ENCODE measurements around the gene OR56A5. TPM values are rescaled to one million over a fixed set of nuclear protein-coding genes. Genes with fewer than 3 reads are reported as not detected.

OR56A5 gene
- total RNA-seq, 1 donor: not detected

DNA sequence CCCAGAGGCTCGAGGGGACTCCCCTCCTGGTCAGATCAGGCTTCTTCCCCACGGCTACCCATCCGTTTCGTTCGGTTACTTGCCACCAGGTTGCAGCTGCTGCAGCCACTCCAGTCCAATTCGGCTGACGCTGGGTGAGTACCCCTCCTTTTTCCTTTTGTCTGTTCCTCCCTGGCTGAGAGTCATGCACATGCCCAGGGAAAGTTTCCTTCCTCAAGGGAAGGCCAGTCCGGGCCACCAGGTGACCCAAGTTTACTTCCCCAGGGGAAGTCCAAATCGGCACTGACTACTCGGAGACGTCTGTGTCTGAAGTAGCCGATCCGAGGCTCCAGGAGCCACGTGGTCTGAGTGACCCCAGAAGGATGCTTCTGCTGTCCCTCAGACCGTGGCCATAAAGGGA is 39.5 kb downstream of the OR56A5 start:
- DNase-seq (ENCODE audit: low read depth): no peak
- TF ChIP-seq, protein P1, sequence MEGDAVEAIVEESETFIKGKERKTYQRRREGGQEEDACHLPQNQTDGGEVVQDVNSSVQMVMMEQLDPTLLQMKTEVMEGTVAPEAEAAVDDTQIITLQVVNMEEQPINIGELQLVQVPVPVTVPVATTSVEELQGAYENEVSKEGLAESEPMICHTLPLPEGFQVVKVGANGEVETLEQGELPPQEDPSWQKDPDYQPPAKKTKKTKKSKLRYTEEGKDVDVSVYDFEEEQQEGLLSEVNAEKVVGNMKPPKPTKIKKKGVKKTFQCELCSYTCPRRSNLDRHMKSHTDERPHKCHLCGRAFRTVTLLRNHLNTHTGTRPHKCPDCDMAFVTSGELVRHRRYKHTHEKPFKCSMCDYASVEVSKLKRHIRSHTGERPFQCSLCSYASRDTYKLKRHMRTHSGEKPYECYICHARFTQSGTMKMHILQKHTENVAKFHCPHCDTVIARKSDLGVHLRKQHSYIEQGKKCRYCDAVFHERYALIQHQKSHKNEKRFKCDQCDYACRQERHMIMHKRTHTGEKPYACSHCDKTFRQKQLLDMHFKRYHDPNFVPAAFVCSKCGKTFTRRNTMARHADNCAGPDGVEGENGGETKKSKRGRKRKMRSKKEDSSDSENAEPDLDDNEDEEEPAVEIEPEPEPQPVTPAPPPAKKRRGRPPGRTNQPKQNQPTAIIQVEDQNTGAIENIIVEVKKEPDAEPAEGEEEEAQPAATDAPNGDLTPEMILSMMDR (IDR thresholded peaks at IDR 0.05; ENCODE audit: insufficient read depth, low read length): no peak

DNA sequence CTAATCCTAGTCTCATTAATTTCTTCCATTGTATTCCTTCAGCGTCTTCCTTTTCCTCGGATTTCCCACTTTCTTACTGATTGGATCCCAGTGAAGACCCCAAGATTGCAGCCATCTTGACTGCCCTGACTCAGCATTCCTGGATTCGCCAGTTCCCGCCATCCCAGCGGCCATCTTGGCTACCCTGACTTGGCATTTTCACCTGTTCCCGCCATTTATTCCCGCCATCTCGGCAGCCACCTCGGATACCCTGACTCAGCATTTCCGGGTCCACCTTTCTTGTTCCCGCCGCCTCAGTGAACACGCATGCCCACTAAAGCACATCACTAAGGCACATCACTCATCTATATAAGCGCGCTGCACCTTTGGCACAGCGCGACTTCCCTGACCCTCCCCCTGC is 40.0 kb downstream of the OR56A5 start:
- TF ChIP-seq, protein P1 (IDR thresholded peaks at IDR 0.05; ENCODE audit: insufficient read depth, low read length): no peak
- no peak overlapping the region for H3K4me3 ChIP-seq (ENCODE audit: low read depth, low read length)
- no peak for DNase-seq (ENCODE audit: low read depth)

More for the DNA sequence above, 39.5 kb downstream of the OR56A5 start:
- H3K4me3 ChIP-seq (ENCODE audit: low read depth, low read length): no peak overlapping the region

DNA sequence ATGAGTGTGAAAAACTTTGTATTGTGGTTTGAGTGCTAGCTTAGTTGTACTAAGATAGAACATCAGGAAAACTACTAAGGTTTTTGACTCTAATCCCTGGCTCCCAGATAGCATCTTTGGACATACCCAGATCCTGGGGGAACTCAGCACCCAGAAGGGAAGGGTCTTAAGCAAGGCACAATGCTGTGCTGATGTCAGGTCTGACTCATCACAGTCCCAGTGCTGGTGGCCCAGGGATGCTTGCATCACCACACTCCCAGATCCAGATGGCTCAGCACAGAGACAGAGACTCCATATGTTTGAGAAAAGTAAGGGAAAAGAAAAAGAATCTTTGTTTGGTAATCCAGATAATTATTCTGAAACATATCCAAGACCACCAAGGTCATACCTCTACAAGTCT is 44.5 kb downstream of the OR56A5 start:
- DNase-seq (ENCODE audit: low read depth): no peak
- no peak overlapping the region for H3K4me3 ChIP-seq (ENCODE audit: low read depth, low read length)
- TF ChIP-seq, protein P1 (IDR thresholded peaks at IDR 0.05; ENCODE audit: insufficient read depth, low read length): no peak

DNA sequence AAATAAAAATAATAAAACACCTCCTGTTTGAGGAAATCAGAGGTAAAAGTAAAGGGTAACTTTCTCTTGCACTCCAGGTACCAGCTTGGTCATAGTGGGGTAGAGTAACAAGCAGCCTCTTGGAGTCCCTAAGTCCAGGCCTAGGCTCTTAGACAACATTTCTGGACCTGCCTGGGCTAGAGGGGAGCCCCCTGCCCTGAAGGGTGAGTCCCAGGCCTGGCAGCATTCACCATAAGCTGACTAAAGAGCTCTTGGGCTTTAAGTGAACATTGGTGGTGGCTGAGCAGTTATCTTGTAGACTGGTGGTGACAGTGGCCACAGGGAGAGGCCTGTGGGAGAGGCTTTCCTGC is 44.9 kb downstream of the OR56A5 start:
- no peak overlapping the region for H3K4me3 ChIP-seq (ENCODE audit: low read depth, low read length)
- no peak for DNase-seq (ENCODE audit: low read depth)
- TF ChIP-seq, protein P1 (IDR thresholded peaks at IDR 0.05; ENCODE audit: insufficient read depth, low read length): no peak

DNA sequence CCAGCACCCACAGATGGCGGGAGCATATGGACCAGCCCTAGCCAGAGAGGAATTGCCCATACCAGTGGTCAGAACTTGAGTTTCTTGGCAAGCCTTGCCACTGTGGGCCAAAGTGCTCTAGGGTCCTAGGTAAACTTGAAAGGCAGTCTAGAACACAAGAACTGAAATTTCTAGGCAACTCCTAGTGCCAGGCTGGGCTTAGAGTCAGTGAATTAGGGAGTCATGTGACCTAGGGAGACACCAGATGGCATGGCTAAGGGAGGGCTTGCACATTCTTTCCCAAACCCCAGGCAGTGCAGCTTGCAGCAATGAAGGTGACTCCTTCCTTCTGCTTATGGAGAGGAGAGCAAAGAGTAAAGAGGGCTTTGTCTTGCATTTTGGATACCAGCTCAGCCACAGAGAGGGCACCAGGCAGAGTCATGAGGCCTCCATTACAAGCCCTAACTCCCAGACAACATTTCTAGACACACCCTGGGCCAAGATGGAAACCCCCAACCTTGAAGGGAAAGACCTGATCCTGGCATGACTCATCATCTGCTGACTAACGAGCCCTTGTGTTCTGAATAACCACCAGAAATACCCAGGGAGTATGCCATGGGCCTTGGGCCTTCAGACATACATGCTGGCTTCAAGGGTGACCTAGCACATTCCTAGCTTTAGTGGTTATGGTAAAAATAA is 45.4 kb downstream of the OR56A5 start:
- no peak overlapping the region for H3K4me3 ChIP-seq (ENCODE audit: low read depth, low read length)
- no peak for DNase-seq (ENCODE audit: low read depth)
- TF ChIP-seq, protein P1 (IDR thresholded peaks at IDR 0.05; ENCODE audit: insufficient read depth, low read length): no peak

Small RNAs within 50 kb of the gene (small RNA-seq; reads per million reads assigned to genes)
- gene RNA5SP329: not detected

Other genes with a start within 250 kb of the OR56A5 start
- not detected in 2 replicates for gene OR56B1, start 232.0 kb downstream of the OR56A5 start, total RNA-seq (ENCODE audit: low replicate concordance)
- gene OR52N4, start 214.3 kb downstream of the OR56A5 start, total RNA-seq (ENCODE audit: low replicate concordance): not detected in 2 replicates
- under 0.01 TPM in 1 of 2 replicates, not detected in the other for gene OR52N5, start 185.1 kb downstream of the OR56A5 start, total RNA-seq (ENCODE audit: low replicate concordance)
- gene OR52N1, start 177.2 kb downstream of the OR56A5 start, total RNA-seq (ENCODE audit: low replicate concordance): not detected in 2 replicates
- not detected in 2 replicates for gene OR52N2, start 159.6 kb downstream of the OR56A5 start, total RNA-seq (ENCODE audit: low replicate concordance)
- gene OR52E6, start 126.6 kb downstream of the OR56A5 start, total RNA-seq (ENCODE audit: low replicate concordance): not detected in 2 replicates
- not detected in 2 replicates for gene OR52E8, start 110.8 kb downstream of the OR56A5 start, total RNA-seq (ENCODE audit: low replicate concordance)
- not detected in 2 replicates for gene OR52E4, start 87.9 kb downstream of the OR56A5 start, total RNA-seq (ENCODE audit: low replicate concordance)
- not detected in 2 replicates for gene OR52E5, start 75.3 kb downstream of the OR56A5 start, total RNA-seq (ENCODE audit: low replicate concordance)
- not detected in 2 replicates for gene OR56A3, start 26.2 kb downstream of the OR56A5 start, total RNA-seq (ENCODE audit: low replicate concordance)
- gene OR52L1, start 18.5 kb upstream of the OR56A5 start, total RNA-seq (ENCODE audit: low replicate concordance): not detected in 2 replicates
- not detected in 2 replicates for gene OR56A4, start 38.5 kb upstream of the OR56A5 start, total RNA-seq (ENCODE audit: low replicate concordance)
- under 0.01 TPM in 1 of 2 replicates, not detected in the other for gene OR56A1, start 62.3 kb upstream of the OR56A5 start, total RNA-seq (ENCODE audit: low replicate concordance)
- 0.57 TPM in 1 of 2 replicates, not detected in the other for gene OR56B4, start 139.2 kb upstream of the OR56A5 start, total RNA-seq (ENCODE audit: low replicate concordance)
- gene OR52B2, start 201.8 kb upstream of the OR56A5 start, total RNA-seq (ENCODE audit: low replicate concordance): not detected in 2 replicates
- gene OR52W1, start 230.7 kb upstream of the OR56A5 start, total RNA-seq (ENCODE audit: low replicate concordance): not detected in 2 replicates
- gene C11orf42, start 237.1 kb upstream of the OR56A5 start, total RNA-seq (ENCODE audit: low replicate concordance): not detected in 2 replicates

Data from fibroblast of the aortic adventitia (primary cell).